HepG2 (cell line): ENCODE measurements around the gene KLHDC7A. TPM values are rescaled to one million over a fixed set of nuclear protein-coding genes. Genes with fewer than 3 reads are reported as not detected.
A peak's percentile ranks its signal among the peaks of the same experiment; 100 is the strongest.

Source experiments
- ATAC-seq: fragments of 200-7000 bp; cut with Tn5 transposase; 3 replicates; pipeline ENCODE4 v1.9.1; 2020; ENCODE audit warnings: mild to moderate bottlenecking, moderate library complexity
- BruUV-seq: library from RNA; stranded (reverse); fragments of 400-500 nt; replicated peaks from 2 replicates; lab custom pipeline; 2021; lab: Mats Ljungman, UMichigan
- CTCF ChIA-PET: fragments of 300-600 bp; formaldehyde crosslinking; extraction: SDS; loops from one replicate; lab custom pipeline; 2021; ENCODE audit warnings: low total read pairs, inconsistent platforms, low intra/inter-chr PET ratio; lab: Yijun Ruan, JAX
- POLR2A ChIA-PET: fragments of 350-600 bp; sonication (Branson Sonifier 250); formaldehyde crosslinking; loops from one replicate; lab custom pipeline; 2020; ENCODE audit warnings: antibody characterized with exemption, inconsistent platforms; lab: Yijun Ruan, JAX
- DNase-seq: peaks from one replicate; pipeline ENCODE4 v3.0.0-alpha.2; 2015; ENCODE audit warnings: low spot score
- FAIRE-seq: peaks from 3 replicates; lab custom pipeline; 2011; peaks lifted over from hg19 to GRCh38; lab: Jason Lieb, UNC
- H2AFZ ChIP-seq: one replicate; pipeline ENCODE4 v1.6.1; 2011; ENCODE audit warnings: low read length, inconsistent platforms
- H3K27ac ChIP-seq: fragments of 300-600 bp; 3 replicates; pipeline ENCODE4 v1.8.0; 2011; ENCODE audit warnings: mixed run types, mild to moderate bottlenecking, mixed read lengths, low read length, inconsistent platforms; ENCODE audit not compliant: insufficient read depth; ENCODE audit errors: extremely low read length
- H3K27me3 ChIP-seq, 2 experiments: fragments of 200-600 bp in 1 of 2; 2 replicates in 1 of 2; 3 replicates in 1 of 2; pipeline versions ENCODE4 v1.6.0 to v1.8.0; 2011; ENCODE audit warnings: low read length in 2 of 2, mild to moderate bottlenecking in 2 of 2, moderate library complexity in 2 of 2, inconsistent platforms in 1 of 2; ENCODE audit not compliant: insufficient read depth in 2 of 2, control insufficient read depth in 1 of 2
- H3K36me3 ChIP-seq, 2 experiments: fragments of 200-600 bp in 1 of 2; replicated peaks in 1 of 2; 2 replicates in 1 of 2; 3 replicates in 1 of 2; pipeline versions ENCODE4 v1.5.1 to v1.8.0; 2011; ENCODE audit warnings: low read length in 2 of 2, inconsistent platforms in 1 of 2; ENCODE audit not compliant: insufficient read depth in 2 of 2, control insufficient read depth in 1 of 2
- H3K4me1 ChIP-seq: 2 replicates; pipeline ENCODE4 v1.5.1; 2012; ENCODE audit warnings: low read length, inconsistent platforms; ENCODE audit not compliant: insufficient read depth
- H3K4me2 ChIP-seq: 2 replicates; pipeline ENCODE4 v1.6.0; 2011; ENCODE audit warnings: low read depth, low read length, inconsistent platforms
- H3K4me3 ChIP-seq, 3 experiments: fragments of 200-600 bp in 1 of 3; sonication (generic), shearing (Covaris generic) in 1 of 3; replicated peaks in 1 of 3; 2 replicates each; pipeline ENCODE4 v1.5.1; 2011 to 2016; ENCODE audit warnings: low read length in 3 of 3, inconsistent platforms in 2 of 3, low read depth in 2 of 3, mild to moderate bottlenecking in 2 of 3, control low read depth in 1 of 3, mixed read lengths in 1 of 3; ENCODE audit not compliant: insufficient read depth in 1 of 3
- H3K79me2 ChIP-seq: one replicate; pipeline ENCODE4 v1.6.1; 2011; ENCODE audit warnings: low read length, inconsistent platforms; ENCODE audit not compliant: insufficient read depth
- H3K9ac ChIP-seq: 2 replicates; pipeline ENCODE4 v1.6.0; 2011; ENCODE audit warnings: mild to moderate bottlenecking, low read depth, low read length, inconsistent platforms; ENCODE audit not compliant: insufficient read depth
- H3K9me3 ChIP-seq: 2 replicates; pipeline ENCODE4 v1.5.1; 2012; ENCODE audit warnings: mild to moderate bottlenecking, low read length
- H4K20me1 ChIP-seq: 2 replicates; pipeline ENCODE4 v1.6.0; 2011; ENCODE audit warnings: inconsistent platforms, mild to moderate bottlenecking, low read length, moderate library complexity; ENCODE audit not compliant: insufficient read depth
- BHLHE40 ChIP-seq: IDR thresholded peaks from 2 replicates; pipeline ENCODE4 v1.6.1; 2011; ENCODE audit warnings: low read length, improper control_type of control experiment
- BRCA1 ChIP-seq: sonication (generic); formaldehyde crosslinking; IDR thresholded peaks from 2 replicates; pipeline ENCODE4 v1.4.0; 2020; ENCODE audit warnings: missing genetic modification reagents
- ETS1 ChIP-seq: sonication (generic); formaldehyde crosslinking; IDR thresholded peaks from 2 replicates; pipeline ENCODE4 v1.4.0; 2020; ENCODE audit warnings: missing genetic modification reagents
- GRHL1 ChIP-seq: sonication (generic); formaldehyde crosslinking; conservative IDR thresholded peaks from 2 replicates; pipeline ENCODE4 v1.8.0; 2022; ENCODE audit warnings: missing genetic modification reagents
- ISL2 ChIP-seq: sonication (generic); formaldehyde crosslinking; IDR thresholded peaks from 2 replicates; pipeline ENCODE4 v1.5.0; 2020; ENCODE audit warnings: missing genetic modification reagents
- KDM5B ChIP-seq: sonication (generic); formaldehyde crosslinking; IDR thresholded peaks from 2 replicates; pipeline ENCODE4 v1.4.0; 2020; ENCODE audit warnings: missing genetic modification reagents, mild to moderate bottlenecking, borderline replicate concordance
- ZKSCAN8 ChIP-seq: IDR thresholded peaks from 2 replicates; pipeline ENCODE4 v1.6.1; 2016; ENCODE audit warnings: borderline replicate concordance, missing genetic modification reagents, missing compliant biosample characterization
- ZNF317 ChIP-seq: sonication (generic); formaldehyde crosslinking; IDR thresholded peaks from 2 replicates; pipeline ENCODE4 v1.5.0; 2020; ENCODE audit warnings: mild to moderate bottlenecking, missing genetic modification reagents
- ZNF337 ChIP-seq: sonication (generic); formaldehyde crosslinking; IDR thresholded peaks from 2 replicates; pipeline ENCODE4 v1.5.1; 2020; ENCODE audit warnings: missing genetic modification reagents, low read depth, mild to moderate bottlenecking, borderline replicate concordance
- WGBS: methylation state at CpG from one replicate; pipeline ENCODE4 v1.1.6; 2017; ENCODE audit warnings: low lambda C conversion rate; 5-methylcytosine and 5-hydroxymethylcytosine counted together
- in situ Hi-C: cut with HindIII; loops from 2 replicates; pipeline ENCODE4 v1.10.0; 2017; ENCODE audit warnings: low pct_unique_long_range_greater_than_20kb; ENCODE audit not compliant: extremely low pct_ligation_motif_present
- intact Hi-C: fragments of 100-400 bp; cut with micrococcal nuclease; formaldehyde crosslinking; loops from one replicate; pipeline ENCODE4 v1.10.0; 2022; ENCODE audit not compliant: unreplicated experiment
- polyA plus RNA-seq, 8 experiments: library from polyadenylated mRNA; depleted of rRNA in 3 of 8; stranded (reverse) in 7 of 8; unstranded in 1 of 8; fragments of >200 nt; fragmentation: Illumina TruSeq in 4 of 8; extraction: Trizol in 4 of 8; gene quantifications; 2 replicates each; pipeline versions ENCODE4 v1.2.1 to v1.2.3, GENCODE V29; 2011 to 2016; ENCODE audit warnings: low read depth in 4 of 8, missing spikeins in 1 of 8, mixed read lengths in 1 of 8; ENCODE audit not compliant: insufficient read depth in 1 of 8
- total RNA-seq, 5 experiments: library from RNA; depleted of rRNA; stranded (reverse); fragments of >200 nt; fragmentation: Illumina TruSeq; extraction: Trizol; gene quantifications; 2 replicates each; pipeline ENCODE4 v1.2.3, GENCODE V29; 2016; ENCODE audit warnings: low read depth in 1 of 5
- TF ChIP-seq, protein P1 (sequence below): sonication (generic); formaldehyde crosslinking; IDR thresholded peaks from 2 replicates; pipeline ENCODE4 v1.8.1; 2023; ENCODE audit warnings: mild to moderate bottlenecking, moderate library complexity, missing genetic modification reagents
- TF ChIP-seq, protein P2 (sequence below): sonication (generic); formaldehyde crosslinking; IDR thresholded peaks from 2 replicates; pipeline ENCODE4 v1.5.0; 2020; ENCODE audit warnings: mild to moderate bottlenecking, missing genetic modification reagents

The KLHDC7A gene
- total and polyA plus RNA-seq, 2 of the 13 experiments (the other 11 are each of a cell fraction or from before 2014, with no cell fraction given) = 0.15 to 1.8 TPM

DNA sequence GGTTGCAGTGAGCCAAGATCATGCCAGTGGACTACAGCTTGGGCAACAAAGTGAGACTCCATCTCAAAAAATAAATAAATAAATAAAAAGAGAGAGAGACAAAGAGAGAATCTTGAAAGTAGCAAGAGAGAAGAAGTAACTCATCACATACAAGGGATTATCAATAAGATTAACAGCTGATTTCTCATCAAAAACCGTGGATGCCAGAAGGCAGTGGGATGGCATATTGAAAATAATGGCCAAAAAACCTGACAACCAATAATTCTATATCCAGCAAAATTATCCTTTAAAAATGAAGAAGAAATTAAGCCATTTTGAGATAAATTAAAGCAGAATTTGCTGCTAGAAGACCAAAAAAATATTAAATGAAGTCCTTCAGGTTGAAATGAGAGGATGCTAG lies 35.7 kb downstream of the KLHDC7A start:
- Histone ChIP-seq H3K4me1 (peaks cover 20% of the 10 kb centered on the region), H3K36me3 (no peaks in the 10 kb centered on the region), H3K79me2 (no peaks in the 10 kb centered on the region), H3K27me3 (no peaks in the 10 kb centered on the region), H3K27ac (no peak overlapping the region), H3K4me2 (no peak overlapping the region), H2AFZ (no peak overlapping the region), H4K20me1 (no peaks in the 10 kb centered on the region), H3K9me3 (peaks cover 15% of the 10 kb centered on the region), H3K4me3 (no peak overlapping the region), H3K9ac (no peak overlapping the region)
- in situ Hi-C loops (no loop called here), intact Hi-C loops (no loop called here)
- no peak for DNase-seq
- ChIA-PET POLR2A (no interaction called here), CTCF (no interaction called here)
- TF ChIP-seq ZNF317 (CRISPR knock-in tag) (peak; percentile 98), BHLHE40 (no peak)
- ATAC-seq = no peak
- FAIRE-seq = no peak
- BruUV-seq = no TSS peak
- WGBS = 0% methylated on average over 1 of the region's 1 CpG

- no peaks in the 10 kb centered on the region for H3K36me3 ChIP-seq
- ChIA-PET CTCF (no interaction called here), POLR2A (no interaction called here)
- H3K9ac ChIP-seq = no peak overlapping the region
- no peaks in the 10 kb centered on the region for H3K79me2 ChIP-seq
- no peak overlapping the region for H3K4me3 ChIP-seq
- H3K4me2 ChIP-seq = no peak overlapping the region
- intact Hi-C loops = no loop called here
- WGBS = 13% methylated on average over 6 of the region's 6 CpGs
- H4K20me1 ChIP-seq = no peaks in the 10 kb centered on the region
- H2AFZ ChIP-seq = no peak overlapping the region
- ATAC-seq (no peak), FAIRE-seq (no peak), DNase-seq (no peak)
- H3K27me3 ChIP-seq = no peaks in the 10 kb centered on the region
- H3K9me3 ChIP-seq = no peaks in the 10 kb centered on the region
- H3K4me1 ChIP-seq = no peaks in the 10 kb centered on the region
- no peak overlapping the region for H3K27ac ChIP-seq
- in situ Hi-C loops = no loop called here
- no TSS peak for BruUV-seq
- TF ChIP-seq ZKSCAN8 (CRISPR knock-in tag) = no peak
- TF ChIP-seq KDM5B (CRISPR knock-in tag) = no peak
- no peak for TF ChIP-seq GRHL1 (CRISPR knock-in tag)
- no peak for TF ChIP-seq ZNF337 (CRISPR knock-in tag)
- TF ChIP-seq ISL2 (CRISPR knock-in tag) = no peak
- TF ChIP-seq BRCA1 = no peak
- TF ChIP-seq, protein P1, sequence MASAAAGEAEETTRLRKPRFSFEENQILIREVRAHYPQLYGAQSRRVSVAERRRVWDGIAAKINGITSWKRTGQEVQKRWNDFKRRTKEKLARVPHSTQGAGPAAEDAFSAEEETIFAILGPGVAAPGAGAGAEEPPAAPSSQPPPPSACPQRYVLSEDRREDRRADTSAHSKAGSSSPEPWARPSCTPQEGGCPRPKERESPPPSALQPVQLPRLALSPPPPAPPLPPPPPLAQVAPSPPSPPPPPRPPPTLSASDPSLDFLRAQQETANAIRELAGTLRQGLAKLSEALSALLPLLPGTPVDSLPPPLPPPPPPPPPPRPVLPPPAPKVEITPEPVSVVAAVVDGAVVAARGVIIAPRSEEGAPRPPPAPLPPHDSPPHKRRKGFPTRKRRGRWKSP (CRISPR knock-in tag) = no peak
- no peak for TF ChIP-seq ETS1 (CRISPR knock-in tag)
- TF ChIP-seq, protein P2, sequence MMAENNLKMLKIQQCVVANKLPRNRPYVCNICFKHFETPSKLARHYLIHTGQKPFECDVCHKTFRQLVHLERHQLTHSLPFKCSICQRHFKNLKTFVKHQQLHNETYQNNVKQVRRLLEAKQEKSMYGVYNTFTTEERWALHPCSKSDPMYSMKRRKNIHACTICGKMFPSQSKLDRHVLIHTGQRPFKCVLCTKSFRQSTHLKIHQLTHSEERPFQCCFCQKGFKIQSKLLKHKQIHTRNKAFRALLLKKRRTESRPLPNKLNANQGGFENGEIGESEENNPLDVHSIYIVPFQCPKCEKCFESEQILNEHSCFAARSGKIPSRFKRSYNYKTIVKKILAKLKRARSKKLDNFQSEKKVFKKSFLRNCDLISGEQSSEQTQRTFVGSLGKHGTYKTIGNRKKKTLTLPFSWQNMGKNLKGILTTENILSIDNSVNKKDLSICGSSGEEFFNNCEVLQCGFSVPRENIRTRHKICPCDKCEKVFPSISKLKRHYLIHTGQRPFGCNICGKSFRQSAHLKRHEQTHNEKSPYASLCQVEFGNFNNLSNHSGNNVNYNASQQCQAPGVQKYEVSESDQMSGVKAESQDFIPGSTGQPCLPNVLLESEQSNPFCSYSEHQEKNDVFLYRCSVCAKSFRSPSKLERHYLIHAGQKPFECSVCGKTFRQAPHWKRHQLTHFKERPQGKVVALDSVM = no peak
Measured at GRCh38 chr1:18526436-18527275, 45.9 kb downstream of the KLHDC7A start.
